ENCODE results near the gene MYOG. TPM values are rescaled to one million over a fixed set of nuclear protein-coding genes. Genes with fewer than 3 reads are reported as not detected.

Gene MYOG
- total and polyA plus RNA-seq, 5 experiments from 2014 or later, result not detected

GRCh38 chr1:203112475-203112874, 26.7 kb upstream of the MYOG start:
- Mint-ChIP-seq H3K4me1 (no peaks in the 10 kb centered on the region), H3K4me3 (no peak overlapping the region), H3K36me3 (peaks cover 0 to 1% (median 0%) of the 10 kb centered on the region in 3 donors), H3K27me3 (peaks cover 27 to 38% (median 30%) of the 10 kb centered on the region in 5 donors), H3K27ac (no peak overlapping the region), H3K9me3 (no peaks in the 10 kb centered on the region)
- POLR2A ChIA-PET, result no interaction called here
- ATAC-seq, result no peak
- DNase-seq, result no peak

GRCh38 chr1:203104789-203105390, 19.1 kb upstream of the MYOG start:
- Mint-ChIP-seq H3K27ac (no peak overlapping the region), H3K27me3 (peaks cover 29 to 46% (median 39%) of the 10 kb centered on the region in 5 donors), H3K4me3 (no peak overlapping the region), H3K4me1 (peaks cover 0 to 2% (median 0%) of the 10 kb centered on the region in 4 donors), H3K9me3 (peaks cover 0 to 9% (median 4%) of the 10 kb centered on the region in 9 donors), H3K36me3 (peaks cover 0 to 13% (median 0%) of the 10 kb centered on the region in 3 donors)
- DNase-seq, result no peak
- ATAC-seq, result no peak
- POLR2A ChIA-PET, result no interaction called here

- peaks cover 0 to 9% (median 4%) of the 10 kb centered on the region in 9 donors for H3K9me3 Mint-ChIP-seq
- no peak for DNase-seq
- POLR2A ChIA-PET, result no interaction called here
- peaks cover 29 to 40% (median 35%) of the 10 kb centered on the region in 5 donors for H3K27me3 Mint-ChIP-seq
- peaks cover 0 to 2% (median 0%) of the 10 kb centered on the region in 4 donors for H3K4me1 Mint-ChIP-seq
- no peak overlapping the region for H3K4me3 Mint-ChIP-seq
- H3K36me3 Mint-ChIP-seq, result peaks cover 0 to 13% (median 0%) of the 10 kb centered on the region in 3 donors
- no peak for ATAC-seq
- no peak overlapping the region for H3K27ac Mint-ChIP-seq
Measured at GRCh38 chr1:203103829-203104495, 18.1 kb upstream of the MYOG start.

- Mint-ChIP-seq H3K4me3 (no peak overlapping the region), H3K4me1 (peaks cover 0 to 2% (median 0%) of the 10 kb centered on the region in 4 donors), H3K9me3 (peaks cover 0 to 9% (median 4%) of the 10 kb centered on the region in 9 donors), H3K27ac (no peak overlapping the region), H3K36me3 (peaks cover 0 to 13% (median 0%) of the 10 kb centered on the region in 3 donors), H3K27me3 (peaks cover 24 to 35% (median 32%) of the 10 kb centered on the region in 5 donors)
- POLR2A ChIA-PET, result no interaction called here
- no peak for DNase-seq
- no peak for ATAC-seq
Measured at GRCh38 chr1:203103216-203103615, 17.4 kb upstream of the MYOG start.

GRCh38 chr1:203101813-203102634, 16.2 kb upstream of the MYOG start:
- H3K27ac Mint-ChIP-seq, result no peak overlapping the region
- ATAC-seq (no peak), DNase-seq (no peak)
- peaks cover 0 to 15% (median 8%) of the 10 kb centered on the region in 9 donors for H3K9me3 Mint-ChIP-seq
- H3K36me3 Mint-ChIP-seq, result peaks cover 0 to 14% (median 0%) of the 10 kb centered on the region in 3 donors
- H3K4me1 Mint-ChIP-seq, result peaks cover 0 to 2% (median 0%) of the 10 kb centered on the region in 4 donors
- peaks cover 15 to 27% (median 24%) of the 10 kb centered on the region in 5 donors for H3K27me3 Mint-ChIP-seq
- POLR2A ChIA-PET, result no interaction called here
- no peak overlapping the region for H3K4me3 Mint-ChIP-seq

GRCh38 chr1:203100516-203100869, 14.7 kb upstream of the MYOG start:
- Mint-ChIP-seq H3K4me1 (peaks cover 0 to 2% (median 0%) of the 10 kb centered on the region in 4 donors), H3K27ac (no peak overlapping the region), H3K36me3 (peaks cover 0 to 21% (median 5%) of the 10 kb centered on the region in 3 donors), H3K4me3 (no peak overlapping the region), H3K27me3 (peaks cover 12 to 25% (median 20%) of the 10 kb centered on the region in 5 donors), H3K9me3 (peaks cover 8 to 24% (median 18%) of the 10 kb centered on the region in 9 donors)
- ATAC-seq (no peak), DNase-seq (no peak)
- POLR2A ChIA-PET, result no interaction called here

- no peak overlapping the region for H3K27ac Mint-ChIP-seq
Measured at GRCh38 chr1:203099805-203100515, 14.1 kb upstream of the MYOG start.

GRCh38 chr1:203098914-203099520, 13.2 kb upstream of the MYOG start:
- ATAC-seq, result no peak
- no peak for DNase-seq

More at GRCh38 chr1:203099805-203100515, 14.1 kb upstream of the MYOG start:
- peaks cover 9 to 25% (median 22%) of the 10 kb centered on the region in 9 donors for H3K9me3 Mint-ChIP-seq
- DNase-seq, result no peak
- peaks cover 7 to 25% (median 17%) of the 10 kb centered on the region in 5 donors for H3K27me3 Mint-ChIP-seq
- H3K4me3 Mint-ChIP-seq, result no peak overlapping the region
- H3K4me1 Mint-ChIP-seq, result peaks cover 0 to 2% (median 0%) of the 10 kb centered on the region in 4 donors
- ATAC-seq, result no peak
- POLR2A ChIA-PET, result no interaction called here
- H3K36me3 Mint-ChIP-seq, result peaks cover 0 to 21% (median 8%) of the 10 kb centered on the region in 3 donors

GRCh38 chr1:203098445-203098844, 12.6 kb upstream of the MYOG start:
- POLR2A ChIA-PET, result no interaction called here
- H3K9me3 Mint-ChIP-seq, result peaks cover 15 to 38% (median 29%) of the 10 kb centered on the region in 9 donors
- H3K4me3 Mint-ChIP-seq, result no peak overlapping the region
- H3K27me3 Mint-ChIP-seq, result peaks cover 7 to 25% (median 17%) of the 10 kb centered on the region in 5 donors
- H3K36me3 Mint-ChIP-seq, result peaks cover 0 to 29% (median 12%) of the 10 kb centered on the region in 3 donors
- peaks cover 0 to 2% (median 0%) of the 10 kb centered on the region in 4 donors for H3K4me1 Mint-ChIP-seq
- no peak for DNase-seq
- ATAC-seq, result no peak
- H3K27ac Mint-ChIP-seq, result no peak overlapping the region

More at GRCh38 chr1:203098914-203099520, 13.2 kb upstream of the MYOG start:
- Mint-ChIP-seq H3K9me3 (peaks cover 15 to 34% (median 27%) of the 10 kb centered on the region in 9 donors), H3K27ac (no peak overlapping the region), H3K4me3 (no peak overlapping the region), H3K27me3 (peaks cover 7 to 25% (median 17%) of the 10 kb centered on the region in 5 donors), H3K4me1 (peaks cover 0 to 2% (median 0%) of the 10 kb centered on the region in 4 donors), H3K36me3 (peaks cover 0 to 29% (median 12%) of the 10 kb centered on the region in 3 donors)
- POLR2A ChIA-PET, result no interaction called here

- DNase-seq (no peak), ATAC-seq (no peak)
- peaks cover 0 to 29% (median 12%) of the 10 kb centered on the region in 3 donors for H3K36me3 Mint-ChIP-seq
- no peak overlapping the region for H3K4me3 Mint-ChIP-seq
- no peak overlapping the region for H3K27ac Mint-ChIP-seq
- H3K9me3 Mint-ChIP-seq, result peaks cover 15 to 47% (median 30%) of the 10 kb centered on the region in 9 donors
- no peaks in the 10 kb centered on the region for H3K4me1 Mint-ChIP-seq
- POLR2A ChIA-PET, result no interaction called here
- peaks cover 20 to 30% (median 22%) of the 10 kb centered on the region in 5 donors for H3K27me3 Mint-ChIP-seq
Measured at GRCh38 chr1:203097001-203097400, 11.2 kb upstream of the MYOG start.

GRCh38 chr1:203096566-203096965, 10.8 kb upstream of the MYOG start:
- peaks cover 0 to 29% (median 12%) of the 10 kb centered on the region in 3 donors for H3K36me3 Mint-ChIP-seq
- no peak overlapping the region for H3K4me3 Mint-ChIP-seq
- H3K9me3 Mint-ChIP-seq, result peaks cover 15 to 47% (median 30%) of the 10 kb centered on the region in 9 donors
- no peaks in the 10 kb centered on the region for H3K4me1 Mint-ChIP-seq
- POLR2A ChIA-PET, result no interaction called here
- peaks cover 22 to 34% (median 25%) of the 10 kb centered on the region in 5 donors for H3K27me3 Mint-ChIP-seq
- no peak for DNase-seq
- H3K27ac Mint-ChIP-seq, result no peak overlapping the region
- ATAC-seq, result no peak
